GM19193 (cell line): ENCODE data around the gene SCUBE3.
A peak's percentile ranks its signal among the peaks of the same experiment; 100 is the strongest.

Source experiments
- POLR2A ChIP-seq: IDR thresholded peaks from 4 replicates; pipeline ENCODE4 v1.6.1; 2011; ENCODE audit not compliant: insufficient read depth, insufficient read length; ENCODE audit errors: extremely low read depth

Gene SCUBE3

GRCh38 chr6:35239581-35239980, 25.8 kb downstream of the SCUBE3 start:
- TF ChIP-seq POLR2A = no peak

- TF ChIP-seq POLR2A = no peak
Observed at GRCh38 chr6:35240838-35241801, 27.4 kb downstream of the SCUBE3 start.

DNA sequence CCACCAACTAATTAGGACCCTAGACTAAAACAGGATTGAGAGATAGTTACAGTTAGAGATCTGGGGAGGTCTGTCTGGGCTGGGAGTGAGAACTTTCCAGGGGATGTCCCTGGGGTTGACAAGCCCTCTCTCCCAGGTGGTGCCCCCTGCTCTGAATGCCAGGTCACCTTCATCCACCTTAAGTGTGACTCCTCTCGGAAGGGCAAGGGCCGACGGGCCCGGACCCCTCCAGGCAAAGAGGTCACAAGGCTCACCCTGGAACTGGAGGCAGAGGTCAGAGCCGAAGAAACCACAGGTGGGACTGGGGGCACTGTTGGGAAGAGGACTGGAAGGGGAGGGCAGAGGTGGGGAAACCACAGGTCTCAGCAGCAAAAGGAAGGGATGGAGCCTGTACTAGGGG, 28.7 kb downstream of the SCUBE3 start:
- no peak for TF ChIP-seq POLR2A

- no peak for TF ChIP-seq POLR2A
Observed at GRCh38 chr6:35242906-35243305, 29.1 kb downstream of the SCUBE3 start.

- no peak for TF ChIP-seq POLR2A
Observed at GRCh38 chr6:35243386-35243958, 29.7 kb downstream of the SCUBE3 start.

GRCh38 chr6:35244551-35244950, 30.8 kb downstream of the SCUBE3 start:
- no peak for TF ChIP-seq POLR2A

- no peak for TF ChIP-seq POLR2A
Observed at GRCh38 chr6:35247642-35248231, 34.0 kb downstream of the SCUBE3 start.

- TF ChIP-seq POLR2A = no peak
Observed at GRCh38 chr6:35248300-35248699, 34.5 kb downstream of the SCUBE3 start.

DNA sequence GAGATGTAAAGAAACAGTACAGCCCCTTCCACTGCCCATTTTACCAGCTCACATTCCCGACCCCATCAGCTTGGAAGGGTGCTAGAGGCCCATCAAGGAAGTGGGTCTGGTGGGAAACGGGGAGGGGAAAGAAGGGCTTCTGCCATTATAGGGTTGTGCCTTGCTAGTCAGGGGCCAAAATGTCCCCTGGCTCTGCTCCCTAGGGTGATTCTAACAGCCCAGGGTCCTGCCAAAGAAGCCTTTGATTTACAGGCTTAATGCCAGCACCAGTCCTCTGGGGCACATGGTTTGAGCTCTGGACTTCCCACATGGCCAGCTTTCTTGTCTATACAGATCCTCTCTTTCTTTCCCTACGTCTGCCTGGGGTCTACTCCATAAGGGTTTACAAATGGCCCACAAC, 35.2 kb downstream of the SCUBE3 start:
- no peak for TF ChIP-seq POLR2A

GRCh38 chr6:35251949-35252348, 38.2 kb downstream of the SCUBE3 start:
- no peak for TF ChIP-seq POLR2A

- TF ChIP-seq POLR2A = no peak
Observed at GRCh38 chr6:35253249-35253648, 39.5 kb downstream of the SCUBE3 start.

- TF ChIP-seq POLR2A = no peak
Observed at GRCh38 chr6:35258336-35258735, 44.6 kb downstream of the SCUBE3 start.

DNA sequence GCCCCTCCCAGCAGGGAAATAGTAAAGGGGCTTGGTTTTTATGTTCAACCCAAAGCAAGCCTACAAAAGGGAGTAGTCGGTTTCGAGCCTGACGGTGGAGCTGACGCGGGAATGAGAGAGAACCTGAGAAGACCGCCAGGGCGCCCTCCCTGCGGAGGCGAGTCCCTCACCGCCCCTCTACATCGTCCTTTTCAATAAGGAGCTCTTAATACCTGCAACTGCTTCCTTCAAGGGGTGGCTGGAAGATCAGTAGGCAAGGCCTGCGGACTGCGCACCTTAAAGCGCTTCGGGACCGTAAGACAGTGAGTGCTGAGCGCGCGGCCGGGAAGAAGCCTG, 45.1 kb downstream of the SCUBE3 start:
- no peak for TF ChIP-seq POLR2A

DNA sequence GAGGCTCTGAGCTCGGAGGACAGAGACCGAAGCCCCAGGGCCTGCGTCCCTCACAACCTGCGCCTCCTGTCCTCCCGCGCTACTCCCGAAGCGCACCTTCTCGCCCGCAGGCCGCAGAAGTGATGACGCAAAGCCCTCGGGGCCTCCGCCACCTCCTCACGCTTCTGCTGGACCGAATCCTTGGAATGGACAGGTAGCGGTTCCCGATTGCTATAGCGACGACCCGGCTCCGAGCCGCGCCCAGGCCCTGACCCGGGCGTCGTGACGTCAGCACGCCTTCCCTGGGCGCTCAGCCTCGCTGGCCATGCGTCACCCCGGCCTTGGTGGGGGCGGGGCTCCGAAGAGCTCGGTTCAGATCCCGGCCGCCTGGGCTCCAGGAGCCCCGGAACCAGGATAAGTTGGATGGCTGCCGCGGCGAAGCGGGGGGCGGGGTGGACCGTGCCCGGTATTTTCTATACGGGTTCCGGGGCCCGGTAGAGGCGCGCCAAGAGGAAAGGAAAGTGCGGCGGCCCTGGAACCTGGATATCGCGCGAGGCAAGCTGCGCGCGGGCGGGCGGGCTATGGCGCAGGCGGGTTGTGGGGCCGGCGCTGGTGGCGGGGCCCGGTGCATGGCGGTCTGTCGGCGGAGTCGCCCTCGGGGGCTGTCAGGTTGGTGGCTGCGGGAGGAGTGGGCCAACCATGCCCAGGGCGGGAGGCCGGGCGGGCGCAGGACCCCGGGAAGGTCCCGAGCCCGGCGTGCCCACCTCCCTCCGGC, 45.6 kb downstream of the SCUBE3 start, which contains the start of gene ZNF76:
Gene ZNF76, plus strand, starts transcription at position 542 of the 754 bp plus-strand sequence. CDS start 21,417 bp downstream, outside the sequence.
- TF ChIP-seq POLR2A = peak; percentile 68

GRCh38 chr6:35259948-35260590, 46.3 kb downstream of the SCUBE3 start:
- TF ChIP-seq POLR2A = no peak
